HG03066 (cell line): ENCODE data around the gene SLC7A8.

ENCODE experiments used
- ATAC-seq: cut with Tn5 transposase; IDR thresholded peaks from one replicate; pipeline ENCODE4 v1.9.1; 2021; ENCODE audit warnings: low read depth; ENCODE audit not compliant: unreplicated experiment

Gene SLC7A8

DNA sequence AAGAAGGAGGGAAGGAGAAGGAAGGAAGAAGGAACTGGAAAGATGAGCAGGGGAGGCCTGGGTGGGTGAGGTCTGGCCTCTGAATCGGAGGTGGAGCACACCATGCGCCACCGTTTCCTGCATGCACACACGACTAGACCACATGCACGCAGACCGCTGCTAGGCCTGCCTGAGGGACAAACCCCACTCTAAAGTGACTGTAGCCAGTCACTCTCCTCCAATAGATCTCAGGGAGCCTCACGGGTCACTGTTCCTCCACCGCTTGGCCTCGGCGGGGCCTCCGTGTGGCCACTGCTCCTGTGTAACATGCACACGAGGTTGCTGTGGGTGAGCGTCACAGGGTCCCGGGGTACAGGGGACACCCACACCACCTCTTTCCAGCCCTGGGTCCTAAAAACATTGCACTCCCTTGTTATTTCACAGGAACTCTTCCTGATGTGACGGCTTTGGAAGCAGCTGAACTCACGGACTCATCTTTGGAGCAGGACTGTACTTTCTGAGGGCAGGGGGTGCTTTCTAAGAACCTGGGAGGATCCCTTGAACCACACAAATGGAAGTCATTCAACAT is 46.8 kb downstream of the SLC7A8 start:
- no peak for ATAC-seq

DNA sequence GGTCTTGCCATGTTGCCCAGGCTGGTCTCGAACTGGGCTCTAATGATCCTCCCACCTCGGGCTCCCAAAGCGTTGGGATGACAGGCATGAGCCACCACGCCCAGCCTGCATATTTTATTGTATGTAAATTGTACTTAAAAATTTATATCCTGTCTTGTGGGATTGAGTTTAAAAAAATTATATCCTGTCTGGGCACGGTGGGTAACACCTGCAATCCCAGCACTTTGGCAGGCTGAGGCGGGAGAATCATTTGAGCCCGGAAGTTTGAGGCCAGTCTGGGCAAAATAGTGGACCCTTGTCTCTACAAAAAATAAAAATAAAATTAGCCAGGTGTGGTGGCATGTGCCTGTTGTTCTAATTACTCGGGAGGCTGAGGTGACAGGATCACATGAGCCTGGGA is 50.5 kb downstream of the SLC7A8 start:
- no peak for ATAC-seq

DNA sequence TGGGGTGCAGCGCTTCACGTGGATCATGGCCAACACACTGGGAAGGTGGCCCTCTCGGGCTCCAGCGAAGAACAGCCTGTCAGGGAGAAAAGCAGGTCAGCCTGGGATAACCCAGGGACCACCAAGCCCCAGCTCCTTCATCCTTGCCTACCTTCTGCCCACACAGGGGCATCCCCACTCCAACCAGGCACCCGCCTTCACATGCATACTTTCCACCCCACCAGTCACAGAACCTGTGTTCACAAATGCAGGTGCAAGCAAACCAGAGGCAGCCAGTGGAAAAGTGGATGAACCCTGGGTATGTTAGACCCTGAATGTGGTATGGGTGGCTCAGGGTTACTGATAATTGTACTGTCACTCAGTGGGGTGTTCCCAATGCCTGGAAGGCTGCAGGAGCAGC is 52.0 kb downstream of the SLC7A8 start:
- ATAC-seq = no peak

DNA sequence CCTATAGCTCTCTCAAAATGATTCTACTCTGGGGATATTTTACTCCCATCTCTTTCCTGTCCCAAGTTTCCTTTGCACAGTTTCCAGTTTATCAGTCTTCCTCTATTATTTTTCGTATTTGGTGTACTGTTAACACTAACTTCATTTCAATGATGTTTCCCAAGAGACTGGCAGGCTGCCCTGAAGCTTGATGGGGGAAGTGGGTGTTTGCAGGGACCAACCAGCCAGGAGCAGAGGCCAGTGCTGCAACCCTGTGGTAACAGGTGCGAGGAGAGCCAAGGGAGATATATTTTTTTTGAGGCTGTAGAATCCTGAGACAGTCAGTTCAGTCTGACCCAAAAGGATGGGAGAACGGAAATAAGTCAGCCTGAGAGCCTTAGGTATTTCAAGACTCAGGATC is 52.6 kb downstream of the SLC7A8 start:
- ATAC-seq = no peak

DNA sequence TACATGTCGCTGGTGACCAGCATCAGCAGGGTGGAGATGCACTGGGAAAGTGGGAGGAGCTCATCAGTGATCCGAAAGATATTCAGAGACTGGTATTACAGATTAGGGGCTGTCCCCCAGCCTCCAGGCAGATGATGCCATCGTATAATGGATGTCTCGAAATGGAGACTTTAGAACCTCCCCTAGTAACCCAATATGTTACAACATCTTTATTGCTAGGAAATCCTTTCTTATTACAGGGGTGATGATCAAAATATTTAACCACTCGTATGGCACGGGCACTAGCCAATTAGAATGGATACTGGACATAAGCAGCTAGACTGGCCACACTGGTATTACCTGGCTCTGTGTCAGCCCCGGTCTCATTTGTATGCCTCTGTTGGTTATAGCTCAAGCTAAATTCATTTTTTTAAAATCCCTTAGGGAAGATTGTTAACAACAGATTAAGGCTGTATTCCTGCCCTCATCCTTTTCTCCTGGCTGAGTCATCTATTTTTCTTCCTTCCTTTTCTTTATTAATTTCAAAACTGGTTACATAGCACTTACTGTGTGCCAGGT is 53.6 kb downstream of the SLC7A8 start:
- no peak for ATAC-seq

DNA sequence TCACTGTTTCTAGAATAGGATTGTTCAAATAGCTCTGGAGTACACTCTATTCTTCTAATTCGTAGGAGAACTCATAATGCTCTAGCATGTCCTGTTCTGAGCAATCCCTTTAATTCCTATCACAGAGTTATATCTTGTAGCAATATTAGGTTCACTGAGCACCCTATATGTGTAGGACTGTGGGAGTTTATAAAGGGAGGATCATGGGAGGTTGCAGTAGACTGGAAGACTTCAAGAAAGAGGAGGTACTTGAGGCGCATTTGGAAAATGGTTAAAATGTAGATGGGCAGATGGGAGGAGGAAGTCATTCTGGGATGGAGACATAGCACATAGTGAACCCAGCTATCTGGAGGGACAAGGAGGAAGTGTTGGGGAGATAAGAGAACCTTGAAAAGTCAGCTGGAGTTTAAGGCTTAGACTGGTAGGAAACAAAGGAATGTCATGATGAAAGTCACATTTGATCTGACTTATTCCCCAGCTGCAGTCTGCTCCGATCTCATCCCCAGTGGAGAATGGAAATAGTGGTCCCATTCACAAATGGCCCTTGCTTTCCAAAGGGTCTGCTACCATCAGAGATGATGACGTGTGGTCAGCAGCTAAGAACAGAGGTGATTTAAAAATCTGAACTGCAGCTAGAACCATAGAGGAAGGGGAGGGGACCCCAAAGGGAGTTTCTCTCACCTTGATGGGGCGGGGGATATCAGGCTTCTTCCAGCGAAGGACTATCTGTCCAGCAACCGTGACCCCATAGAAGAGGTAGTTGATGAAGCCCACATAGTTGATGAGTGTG is 54.3 kb downstream of the SLC7A8 start:
- no peak for ATAC-seq

DNA sequence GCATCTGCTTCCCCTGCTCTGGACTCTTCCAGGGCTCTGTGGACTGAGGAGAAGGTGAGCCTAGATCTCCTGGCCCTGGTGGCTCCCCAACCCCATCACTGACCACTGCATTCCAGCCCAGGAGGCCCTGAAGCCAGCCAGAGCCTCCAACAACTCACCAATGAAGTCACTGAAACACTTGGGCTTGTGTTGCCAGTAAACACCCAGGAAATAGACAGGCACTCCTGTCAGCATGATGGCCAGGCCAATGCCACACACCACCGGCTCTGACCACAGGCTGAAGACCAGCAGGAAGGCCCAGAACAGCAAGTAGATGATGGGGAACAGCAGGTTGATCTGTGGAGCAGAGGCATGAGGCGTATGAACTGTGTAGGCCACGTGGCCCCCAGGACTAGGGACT is 55.6 kb downstream of the SLC7A8 start:
- no peak for ATAC-seq

DNA sequence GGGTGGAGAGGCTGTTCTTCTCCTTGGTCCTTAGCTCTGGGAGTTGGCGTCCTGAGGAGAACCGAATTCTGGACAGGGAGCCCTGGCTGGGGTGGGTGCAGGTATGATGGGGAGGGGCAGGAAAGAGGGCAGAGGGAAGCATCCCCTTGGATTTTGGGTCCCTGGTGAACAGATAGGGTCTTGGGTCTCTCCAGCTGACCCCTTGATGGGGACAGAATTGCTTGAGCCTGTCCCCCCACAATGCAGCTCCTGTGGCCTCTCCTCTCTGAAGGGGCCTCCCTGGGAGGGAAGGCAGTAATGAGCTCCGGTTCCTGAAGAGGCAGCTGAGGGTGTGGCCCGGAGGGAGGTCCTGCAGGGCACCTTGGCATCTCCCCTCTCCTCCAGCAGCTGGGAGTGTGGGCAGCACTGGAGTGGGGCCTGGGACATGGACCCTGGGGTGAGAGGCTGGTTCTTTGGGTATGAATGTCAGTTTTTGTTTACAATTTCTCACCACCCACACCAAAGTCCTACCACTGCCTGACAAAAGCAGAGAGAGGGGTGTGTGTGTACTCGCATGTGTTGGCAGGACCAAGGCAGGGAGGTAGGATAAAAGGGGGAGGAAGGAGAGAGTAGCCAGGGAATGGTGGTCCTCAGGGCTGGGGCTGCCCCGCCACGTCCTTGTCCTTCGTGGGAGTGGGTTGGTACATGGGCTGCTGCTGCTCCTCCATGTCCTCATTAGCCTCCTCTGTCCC is 56.7 kb downstream of the SLC7A8 start:
- no peak for ATAC-seq

DNA sequence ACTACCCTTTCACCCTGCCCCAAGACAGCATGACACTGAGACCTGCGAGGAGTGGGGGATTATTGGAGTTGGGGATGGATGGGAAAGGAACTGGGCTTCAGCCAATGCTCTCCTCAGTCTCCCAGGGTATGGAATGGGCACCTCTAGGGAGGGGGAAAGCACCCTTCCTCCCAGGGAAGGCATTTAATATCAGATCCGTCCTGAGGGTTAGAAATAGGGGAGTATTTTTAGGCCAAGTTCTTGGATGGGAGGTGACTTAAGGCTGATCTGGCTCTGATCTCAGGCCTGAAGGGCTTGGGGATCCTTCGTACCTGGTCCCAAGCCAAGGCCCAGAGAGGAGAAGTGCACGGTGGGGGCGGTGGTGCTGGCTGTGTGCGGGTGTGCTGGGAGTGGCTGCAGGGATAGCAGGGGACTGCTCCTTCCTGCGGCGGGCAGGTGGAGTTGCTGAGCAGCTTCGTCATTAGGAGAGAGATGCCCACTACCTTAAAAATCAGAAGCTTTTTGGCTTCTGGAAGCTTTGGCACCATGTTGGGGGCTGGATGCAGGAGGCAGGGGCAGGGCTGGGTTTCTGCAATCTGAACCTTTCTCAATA is 57.4 kb downstream of the SLC7A8 start:
- no peak for ATAC-seq

DNA sequence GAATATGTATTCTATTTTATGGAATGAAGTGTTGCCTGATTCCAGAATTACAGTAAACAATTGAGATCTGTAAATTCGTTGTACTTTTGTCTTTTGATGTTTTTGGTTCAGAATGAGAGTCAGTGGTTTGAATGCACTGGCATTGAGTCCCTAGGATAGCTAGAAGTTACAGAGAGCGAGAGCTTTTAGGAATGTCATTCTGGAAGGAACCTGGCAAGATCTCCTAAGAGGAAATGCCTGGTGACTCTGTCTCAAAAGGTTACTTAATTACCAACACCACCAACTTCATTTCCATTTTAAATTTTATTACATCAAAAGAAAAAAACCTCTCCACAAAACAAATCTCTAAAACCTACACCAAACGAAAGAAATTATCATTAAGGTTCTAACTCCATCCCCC is 58.4 kb downstream of the SLC7A8 start:
- ATAC-seq = no peak

DNA sequence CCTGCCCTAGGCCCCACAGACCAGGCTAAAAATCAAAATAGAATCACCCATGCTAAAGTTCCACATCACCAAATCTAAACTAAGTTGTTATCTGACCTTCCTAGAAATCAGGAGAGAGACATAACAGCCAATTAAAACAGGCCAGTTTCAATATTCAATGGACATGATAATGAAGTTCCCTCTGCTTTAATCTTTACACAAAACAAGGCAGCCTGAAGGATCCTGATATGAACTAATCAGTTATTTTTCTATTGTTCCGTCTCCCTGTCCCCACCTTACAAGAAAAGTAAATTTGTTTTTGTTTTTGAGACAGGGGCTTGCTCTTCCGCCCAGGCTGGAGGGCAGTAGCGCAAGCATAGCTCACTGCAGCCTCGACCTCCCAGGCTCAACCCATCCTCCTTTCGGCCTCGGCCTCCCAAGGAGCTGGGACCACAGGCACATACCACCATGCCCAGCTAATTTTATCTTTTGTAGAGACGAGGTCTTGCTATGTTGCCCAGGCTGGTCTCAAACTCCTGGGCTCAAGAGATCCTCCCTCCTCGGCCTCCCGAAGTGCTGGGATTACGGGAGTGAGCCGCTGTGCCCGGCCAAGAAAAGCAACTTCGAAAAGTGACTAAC is 59.0 kb downstream of the SLC7A8 start:
- no peak for ATAC-seq

DNA sequence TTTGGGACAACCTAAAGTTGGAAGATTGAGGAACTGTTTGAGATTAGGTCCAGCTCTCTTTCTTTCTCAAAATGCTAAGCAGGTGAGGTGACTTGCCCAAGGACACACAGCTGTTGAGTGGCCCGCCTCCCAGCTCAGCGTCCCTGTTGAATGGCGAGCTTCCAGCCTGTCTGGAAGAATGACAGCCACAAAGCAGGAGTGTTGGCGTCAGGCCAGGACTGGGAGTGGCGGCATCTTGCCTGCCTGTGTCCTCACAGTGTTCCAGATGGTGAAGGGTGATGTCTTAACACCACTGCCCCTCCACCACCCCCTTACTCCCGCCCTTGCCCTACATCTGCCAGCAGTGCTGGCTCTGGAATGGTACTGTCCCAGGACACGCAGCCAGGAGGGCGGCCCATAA is 60.0 kb downstream of the SLC7A8 start:
- ATAC-seq = no peak

DNA sequence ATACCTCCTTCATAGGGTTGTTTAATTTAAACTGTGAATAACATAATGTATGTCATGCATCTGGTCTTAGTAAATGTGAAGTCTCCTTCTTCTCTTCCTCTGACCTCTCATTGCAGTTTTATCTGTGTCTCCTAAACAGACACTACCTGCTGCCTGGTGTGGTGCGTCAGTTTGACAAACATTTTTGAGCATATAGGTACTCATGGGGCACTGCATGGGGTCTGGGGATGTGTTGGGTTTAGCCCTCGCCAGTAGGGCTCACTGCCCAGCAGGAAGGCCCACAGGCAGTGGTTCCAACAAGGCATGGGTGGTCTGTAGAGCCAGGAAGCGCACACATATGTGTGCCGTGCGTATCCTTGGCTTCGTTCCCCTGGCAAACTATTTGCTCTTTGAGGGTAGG is 61.4 kb downstream of the SLC7A8 start:
- ATAC-seq = no peak

DNA sequence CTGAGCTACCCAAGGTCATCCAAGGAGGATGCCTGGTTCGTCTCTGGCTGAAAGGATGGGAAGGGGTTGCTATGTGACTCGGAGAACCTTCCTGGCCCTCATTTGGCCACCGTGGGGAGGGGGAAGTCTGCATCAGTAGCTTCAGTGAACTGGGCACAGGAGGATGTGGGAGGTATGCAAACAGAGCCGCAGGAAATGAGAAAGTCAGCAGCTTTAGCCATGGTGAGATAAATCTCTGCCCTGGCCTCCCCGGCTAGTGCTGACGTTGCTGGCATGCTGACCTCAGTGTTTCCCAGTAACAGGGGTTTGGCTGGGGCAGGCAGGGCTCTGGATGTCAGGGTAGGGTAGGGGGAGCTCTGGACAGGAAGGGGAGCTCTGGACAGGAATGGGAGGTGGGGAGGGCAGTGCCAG is 62.1 kb downstream of the SLC7A8 start:
- ATAC-seq = no peak

DNA sequence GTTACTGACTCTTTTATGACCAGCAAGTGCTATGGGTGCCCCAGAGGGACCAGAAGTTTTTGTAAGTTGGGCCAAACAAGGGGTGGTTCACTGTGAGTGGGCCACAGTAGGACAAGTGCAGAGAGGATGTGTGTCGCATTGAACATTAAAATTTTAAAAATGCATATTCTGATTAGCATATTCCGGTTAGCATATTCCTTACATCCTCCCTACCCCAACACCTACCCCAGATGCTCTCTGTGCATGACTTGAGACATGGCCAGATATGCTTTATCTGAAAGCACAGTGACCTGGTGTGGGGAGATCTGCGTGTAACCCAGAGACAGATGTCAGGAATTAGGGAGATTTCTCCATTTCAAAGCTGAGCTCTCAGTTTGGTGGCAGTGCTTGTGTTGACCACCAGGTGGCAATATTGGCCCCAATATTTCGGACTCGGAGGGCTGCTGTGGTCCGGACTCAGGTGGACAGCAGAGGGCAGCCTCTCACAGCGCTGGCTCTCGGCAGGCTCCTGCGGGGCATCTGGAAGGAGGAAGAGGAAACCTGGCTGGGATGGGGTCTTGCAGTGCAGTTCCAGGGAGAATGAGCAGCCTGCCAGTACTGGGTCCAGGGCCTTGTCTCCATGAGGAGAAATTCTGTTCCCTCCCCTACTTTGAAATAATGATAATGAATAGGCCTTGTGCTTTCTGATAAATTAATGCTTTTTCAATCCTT is 62.8 kb downstream of the SLC7A8 start:
- ATAC-seq = peak; percentile 59

DNA sequence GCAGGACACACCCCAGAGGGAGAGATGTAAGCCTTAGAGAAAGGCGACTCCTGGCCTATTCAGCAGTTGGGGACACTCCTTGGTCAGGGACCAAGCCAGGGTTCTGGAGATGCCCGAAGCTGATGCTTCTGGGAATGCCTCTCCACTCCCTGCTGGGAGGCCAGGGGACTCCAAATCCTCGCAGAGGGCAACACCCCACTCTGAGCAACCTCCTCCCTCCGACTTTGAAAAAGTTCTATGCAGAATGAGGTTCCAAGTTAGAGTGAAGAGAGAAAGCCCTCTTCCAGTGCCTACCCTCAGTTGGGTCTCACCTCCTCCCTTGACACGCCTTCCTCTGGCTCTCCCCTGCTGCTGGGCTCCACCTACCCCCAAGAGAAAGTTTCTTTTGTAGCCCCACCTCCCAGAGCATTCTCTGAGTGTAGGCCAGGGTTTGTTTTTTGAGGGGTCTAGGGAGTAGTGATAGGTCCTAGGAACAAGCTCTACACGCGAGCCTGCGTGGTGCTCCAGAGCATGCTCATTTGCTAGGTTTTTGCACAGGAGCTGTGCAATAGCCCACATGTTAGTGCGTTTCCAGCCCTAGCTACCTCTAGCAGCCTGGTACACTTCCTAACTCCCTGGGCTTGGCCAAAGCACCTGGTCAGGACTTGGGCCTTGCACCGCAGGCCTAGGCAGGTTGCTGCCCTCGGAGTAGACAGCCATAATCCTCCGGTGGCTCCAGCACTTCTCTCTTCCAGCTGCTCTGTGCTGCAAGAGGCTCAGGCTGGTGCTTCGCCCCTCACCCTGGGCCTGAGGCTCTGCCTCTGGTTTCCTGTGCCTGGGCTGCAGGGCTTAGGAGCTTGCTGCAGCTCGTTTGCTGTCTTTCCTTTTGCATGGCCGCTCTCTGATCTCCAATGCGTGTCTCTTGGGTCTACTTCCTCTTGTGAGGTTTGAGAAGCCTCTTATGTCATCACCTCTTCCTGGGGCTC is 63.8 kb downstream of the SLC7A8 start:
- no peak for ATAC-seq

DNA sequence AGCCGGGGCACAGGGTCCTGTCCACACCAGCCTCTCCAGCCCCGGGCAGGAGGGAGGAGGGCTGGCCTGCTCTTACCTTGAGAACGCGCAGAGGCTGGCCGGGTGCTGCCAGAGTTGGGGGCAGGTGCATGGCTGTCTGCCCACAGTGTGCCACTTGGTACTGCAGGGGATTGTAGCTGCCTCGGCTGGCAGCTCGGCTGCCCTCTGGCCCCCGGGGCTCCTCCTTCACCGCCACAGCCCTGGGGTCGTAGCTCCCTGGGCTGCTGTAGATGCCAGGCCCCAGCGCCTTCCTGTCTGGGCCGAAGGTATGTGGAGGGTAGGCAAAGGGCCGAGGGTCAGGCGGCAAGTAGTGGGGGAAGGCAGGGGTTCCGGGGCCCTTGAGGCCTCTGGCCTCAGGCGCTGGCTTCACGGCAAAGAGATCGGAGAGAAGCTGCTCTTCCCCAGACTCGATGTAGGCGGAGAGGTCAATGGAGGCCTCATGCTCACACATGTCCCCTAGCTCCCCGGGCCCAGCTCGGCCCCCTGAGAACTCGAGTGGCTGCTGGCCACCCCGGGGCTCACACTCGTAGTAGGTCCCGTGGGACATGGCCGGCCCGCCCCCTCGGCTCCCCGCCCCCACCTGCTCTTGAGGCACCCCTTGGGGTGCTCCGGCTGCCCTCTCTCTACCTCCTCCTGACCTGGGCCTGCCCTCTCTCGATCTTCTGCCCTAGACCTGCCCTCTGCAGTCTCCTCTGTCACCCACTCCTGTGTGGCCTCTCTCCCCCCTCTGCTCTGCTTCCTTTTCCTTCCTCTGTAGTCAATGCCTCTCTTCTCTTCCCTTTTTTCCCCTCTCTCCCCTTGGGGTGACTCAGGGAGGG is 64.7 kb downstream of the SLC7A8 start, which contains the start of gene CEBPE:
TSS of gene CEBPE (minus strand) at position 750 of the 857 bp plus-strand sequence. CDS start at position 586, 164 bp downstream.
- ATAC-seq = no peak
